DMS79 (cell line): ENCODE measurements around the gene CARD11.
A peak's percentile ranks its signal among the peaks of the same experiment; 100 is the strongest.

ENCODE experiments used
- DNase-seq: peaks from one replicate; lab custom pipeline; 2025; lab: John Stamatoyannopoulos, UW

CARD11 gene

GRCh38 chr7:2905500-2905899 is 138.2 kb downstream of the CARD11 start:
- no peak for DNase-seq

DNA sequence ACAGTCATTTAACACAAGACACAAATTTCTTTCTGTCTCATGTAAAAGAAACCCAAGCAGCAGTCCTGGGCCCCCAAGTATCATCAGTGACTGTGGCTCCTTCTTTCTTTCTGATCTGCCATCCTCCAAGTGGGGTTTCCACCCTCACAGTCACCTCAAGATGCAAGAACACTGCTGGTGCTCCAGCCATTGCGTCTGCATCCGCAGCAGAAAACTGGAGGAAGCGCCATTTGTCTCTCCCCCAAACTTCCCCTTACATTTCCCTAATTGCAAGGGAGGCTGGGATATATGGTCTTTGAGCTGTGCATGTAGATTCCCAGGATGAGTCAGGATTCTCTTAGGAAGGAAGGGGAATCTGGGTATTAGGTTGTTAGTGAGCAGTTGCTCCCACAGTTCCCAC is 138.6 kb downstream of the CARD11 start:
- no peak for DNase-seq

- no peak for DNase-seq
Observed at GRCh38 chr7:2904202-2904601, 139.5 kb downstream of the CARD11 start.

- DNase-seq: no peak
Observed at GRCh38 chr7:2903682-2904162, 139.9 kb downstream of the CARD11 start.

- DNase-seq: no peak
Observed at GRCh38 chr7:2897023-2897422, 146.6 kb downstream of the CARD11 start.

GRCh38 chr7:2896131-2896530 is 147.5 kb downstream of the CARD11 start:
- DNase-seq: no peak

GRCh38 chr7:2894118-2894940 is 149.3 kb downstream of the CARD11 start:
- DNase-seq: no peak

- no peak for DNase-seq
Observed at GRCh38 chr7:2893411-2893861, 150.2 kb downstream of the CARD11 start.

DNA sequence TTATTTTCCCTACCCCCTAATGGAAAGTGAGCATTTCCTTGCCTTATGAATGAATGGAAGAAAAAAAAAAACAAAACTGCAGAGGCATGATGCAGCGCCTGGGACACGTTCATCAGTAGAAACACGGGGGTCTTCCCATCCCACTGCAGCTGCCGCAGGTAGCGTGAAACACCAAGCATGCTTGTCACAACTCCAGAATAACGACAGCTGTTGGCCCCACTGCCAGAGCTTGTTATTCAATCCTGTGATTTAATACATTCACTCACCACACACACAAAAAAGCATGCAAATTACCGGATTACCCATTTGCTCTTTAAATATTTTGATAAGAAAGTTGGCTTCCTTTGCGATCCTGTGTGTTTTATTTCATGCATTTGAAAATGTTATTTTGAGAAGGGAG is 151.1 kb downstream of the CARD11 start:
- DNase-seq: no peak

DNA sequence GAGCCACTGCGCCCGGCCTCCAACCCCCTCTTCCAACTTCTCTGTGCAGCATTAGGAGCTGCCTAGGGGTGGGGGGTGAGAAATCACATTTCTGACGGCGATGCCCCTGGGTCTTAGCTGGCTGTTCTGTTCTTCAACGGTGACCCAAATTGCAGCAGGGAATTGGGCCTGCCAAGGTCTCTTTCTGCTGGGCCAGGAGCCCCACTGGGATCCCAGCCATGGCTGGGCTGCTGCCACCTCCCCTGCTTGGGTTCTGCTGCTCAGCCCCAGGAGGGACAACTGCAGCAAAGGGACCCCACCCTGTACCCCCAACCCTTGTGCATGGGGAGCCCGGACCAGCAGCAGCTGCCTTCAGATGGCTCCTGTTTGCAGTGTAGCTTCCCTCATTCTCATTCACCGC is 155.9 kb downstream of the CARD11 start:
- DNase-seq: no peak

DNA sequence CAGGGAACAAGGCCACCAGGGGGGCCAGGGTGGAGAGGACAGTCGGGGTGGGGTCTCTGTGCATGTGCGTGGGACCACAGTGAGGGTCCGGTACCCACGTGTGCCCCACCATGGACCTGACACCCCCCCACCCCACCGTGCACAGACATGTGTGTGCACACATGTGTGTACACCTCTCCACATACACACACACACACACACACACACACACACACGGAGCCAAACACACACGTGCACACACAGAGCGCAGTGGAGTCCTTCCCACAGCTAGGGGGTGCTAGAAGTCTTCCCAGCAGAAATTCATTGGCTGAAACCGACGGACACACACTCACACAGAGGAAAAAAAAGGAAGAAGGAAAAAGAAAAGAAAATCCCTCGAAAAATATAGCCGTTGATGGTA is 156.8 kb downstream of the CARD11 start:
- no peak for DNase-seq

- no peak for DNase-seq
Observed at GRCh38 chr7:2886391-2886790, 157.3 kb downstream of the CARD11 start.

DNA sequence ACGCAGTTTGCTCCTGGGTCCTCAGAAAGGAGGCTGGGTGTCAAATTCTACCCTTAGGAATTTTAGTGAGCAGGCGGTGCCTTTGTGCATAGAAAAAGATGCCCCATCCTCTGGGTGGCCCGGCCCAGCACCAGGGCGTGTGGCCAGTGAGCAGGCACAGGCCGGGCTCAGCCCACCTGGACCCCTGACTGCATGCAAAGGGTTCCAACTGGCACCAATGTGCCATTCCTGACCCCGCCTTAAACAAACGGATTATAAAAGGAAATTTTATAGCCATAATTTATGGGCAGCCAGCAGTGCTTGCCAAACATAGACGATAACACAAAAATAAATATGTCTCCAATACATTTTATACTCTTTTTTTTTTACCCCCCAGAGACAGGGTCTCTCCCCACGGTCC is 159.5 kb downstream of the CARD11 start:
- DNase-seq: no peak

DNA sequence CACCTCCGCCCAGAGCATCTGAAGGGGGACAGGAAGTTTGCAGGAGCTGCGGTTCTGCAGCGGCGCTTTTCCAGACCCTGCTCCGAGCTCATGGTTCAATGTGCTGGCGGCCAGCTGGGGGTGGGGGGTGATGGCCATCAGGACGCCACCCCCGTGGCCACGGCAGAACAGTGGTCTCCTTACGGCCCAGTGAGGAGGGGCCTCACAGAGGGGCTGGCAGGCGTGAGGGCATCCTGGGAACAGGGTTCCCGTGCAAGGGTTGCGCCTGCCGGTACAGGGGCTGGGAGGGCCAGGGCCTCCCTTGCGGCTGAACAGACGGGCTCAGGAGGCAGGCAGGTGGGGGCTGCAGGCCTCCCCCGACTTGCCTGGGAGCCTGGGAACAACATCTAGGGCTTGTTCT is 160.6 kb downstream of the CARD11 start:
- no peak for DNase-seq

- no peak for DNase-seq
Observed at GRCh38 chr7:2882111-2882510, 161.6 kb downstream of the CARD11 start.

- no peak for DNase-seq
Observed at GRCh38 chr7:2880874-2881533, 162.7 kb downstream of the CARD11 start.

DNA sequence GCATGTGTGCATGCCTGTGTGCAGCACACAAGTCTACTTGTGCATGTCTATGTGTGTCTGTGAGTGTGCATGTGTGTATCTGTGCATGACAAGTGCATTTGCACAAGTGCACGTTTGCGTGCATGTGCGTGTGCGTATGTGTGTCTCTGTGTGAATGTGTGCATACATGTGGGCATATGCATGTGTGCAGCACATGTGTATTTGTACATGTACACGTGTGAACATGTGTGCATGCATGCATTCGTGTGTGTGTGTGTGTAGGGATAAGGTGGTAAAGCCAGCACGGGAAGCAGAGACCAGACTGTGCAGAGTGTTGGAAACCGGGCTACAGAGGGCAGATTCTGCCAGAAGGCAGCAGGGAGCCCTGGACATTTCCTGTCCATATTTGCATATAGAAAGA is 163.6 kb downstream of the CARD11 start:
- DNase-seq: no peak

- DNase-seq: no peak
Observed at GRCh38 chr7:2879354-2879753, 164.3 kb downstream of the CARD11 start.

DNA sequence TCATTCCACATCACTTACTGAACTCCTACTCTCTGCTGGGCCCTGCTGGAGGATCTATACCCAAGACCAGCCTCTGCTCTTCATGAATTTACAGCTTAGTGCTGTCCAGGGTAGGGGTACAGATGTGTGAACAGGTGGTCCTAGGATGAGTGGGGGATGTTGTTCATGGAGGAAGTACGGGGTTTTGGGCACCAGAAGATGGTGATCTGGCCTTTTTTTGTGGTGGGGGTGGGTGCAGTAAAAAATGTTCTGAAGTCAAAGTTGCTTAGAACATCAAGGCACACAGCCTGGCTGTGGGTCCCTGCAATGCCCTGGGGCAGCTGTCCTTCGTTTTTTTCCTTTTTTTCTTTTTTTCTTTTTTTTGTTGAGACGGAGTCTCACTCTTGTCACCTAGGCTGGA is 165.4 kb downstream of the CARD11 start:
- no peak for DNase-seq

DNA sequence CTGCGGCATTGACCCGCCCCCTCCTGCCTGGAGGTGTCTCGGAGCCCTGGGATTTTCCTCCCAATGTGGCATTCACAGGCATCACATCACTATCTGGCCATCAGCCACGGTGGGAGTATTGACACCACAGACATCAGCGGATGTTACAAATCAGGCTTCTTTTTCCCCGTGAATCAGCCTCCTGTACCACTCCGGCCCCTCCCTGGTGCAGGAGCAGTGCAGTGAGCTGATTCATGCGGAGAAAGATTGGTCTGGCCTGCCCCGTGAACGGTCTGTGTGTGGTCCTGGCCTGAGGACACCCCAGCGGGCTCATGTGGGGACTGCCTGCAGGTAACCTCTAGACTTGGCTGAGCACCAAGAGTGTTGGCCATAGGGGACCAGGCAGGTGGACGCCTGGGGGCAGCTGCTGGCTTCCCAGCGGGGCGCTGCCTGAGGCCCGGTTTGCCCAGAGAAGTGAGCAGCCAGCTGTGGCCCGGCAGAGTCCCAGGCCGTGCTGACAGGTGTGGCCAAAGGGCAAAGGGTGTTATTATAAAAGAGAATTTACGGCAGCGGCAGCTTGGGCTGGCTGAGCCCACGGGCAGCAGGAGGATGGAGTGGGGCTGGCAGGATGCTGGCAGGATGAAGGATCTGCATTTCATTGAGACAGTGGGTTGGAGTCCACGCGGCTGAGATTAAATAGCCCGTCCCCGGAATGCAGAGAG is 167.5 kb downstream of the CARD11 start:
- DNase-seq: no peak

- DNase-seq: peak; percentile 54
Observed at GRCh38 chr7:2873686-2874551, 169.7 kb downstream of the CARD11 start.

DNA sequence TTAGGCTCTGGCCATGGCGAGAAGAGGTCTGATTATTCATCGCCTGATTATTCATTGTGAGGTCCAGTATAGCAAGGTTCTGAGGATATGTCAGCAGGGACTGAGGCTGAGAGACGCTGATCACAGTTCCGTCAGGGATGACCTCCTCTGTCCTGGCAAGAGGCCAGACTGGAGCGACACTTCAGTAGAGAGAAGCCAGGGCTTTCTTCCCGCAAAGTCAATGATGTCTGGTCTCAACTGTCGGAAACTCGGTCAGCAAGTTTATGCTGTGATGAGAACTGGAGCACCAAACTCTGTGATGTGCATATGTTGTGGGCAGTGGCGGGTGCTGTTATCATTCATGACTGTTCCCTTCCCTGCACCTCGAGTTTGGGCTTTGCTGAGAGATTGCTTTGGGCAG is 170.5 kb downstream of the CARD11 start:
- peak; percentile 71 for DNase-seq
